Head of caudate nucleus (tissue), 42 donors: Measurements from ENCODE around the gene RCSD1.
A peak's percentile ranks its signal among the peaks of the same experiment; 100 is the strongest.
"Not testable (repeated sequence)": the region's sequence is repeated elsewhere in the genome, so short reads cannot be mapped to it uniquely, and the experiment has no call there.

Source experiments
- DNase-seq, 42 donors: peaks; one replicate each; pipeline versions ENCODE4 v3.0.0 to v3.0.0-alpha.2; 2020 to 2021; ENCODE audit warnings: mixed read lengths in 7 of 42
- intact Hi-C: fragments of 100-400 bp; cut with DNase I; formaldehyde crosslinking; loops from one replicate; pipeline ENCODE4 v1.15.0; 2022

Gene RCSD1

DNA sequence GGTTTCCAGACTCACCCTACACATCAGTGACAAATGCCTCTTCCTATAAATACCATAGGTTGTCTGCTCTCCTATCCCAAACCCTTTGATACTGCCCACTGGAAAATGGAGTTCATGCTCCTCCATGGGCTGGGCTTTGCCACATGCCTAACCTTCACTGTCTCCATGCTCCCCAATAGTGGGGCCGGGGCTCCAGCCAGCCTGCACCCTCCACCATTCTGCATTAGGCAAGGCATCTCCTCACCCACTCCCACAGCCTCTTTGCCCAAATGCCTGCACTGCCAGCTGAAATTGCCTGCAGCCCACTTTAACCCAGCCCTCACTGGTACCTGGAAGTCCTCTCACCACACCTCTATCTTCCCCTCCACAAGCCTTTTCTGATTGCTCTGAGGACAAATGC, 73.5 kb downstream of the RCSD1 start:
- DNase-seq, result no peak
- intact Hi-C loops, result no loop called here

DNA sequence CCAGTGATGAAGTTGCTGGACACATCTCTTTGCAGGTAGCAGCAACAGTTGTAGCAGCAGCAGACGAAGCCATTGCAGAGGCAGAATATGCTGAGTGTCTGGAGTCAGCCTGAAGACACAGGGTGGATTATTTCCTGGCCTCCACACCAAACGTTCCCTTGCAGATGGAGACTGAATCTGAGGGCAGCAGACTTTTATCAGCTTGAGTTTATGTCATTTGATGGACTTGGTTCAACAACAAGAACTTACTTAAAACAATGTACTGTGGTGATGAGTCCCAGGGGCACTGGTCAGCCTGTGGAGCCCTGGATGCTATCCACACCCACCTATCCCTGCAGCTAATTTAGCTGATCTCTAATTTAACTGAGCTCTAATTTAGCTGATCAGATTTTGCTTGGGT, 74.7 kb downstream of the RCSD1 start:
- intact Hi-C loops, result no loop called here

DNA sequence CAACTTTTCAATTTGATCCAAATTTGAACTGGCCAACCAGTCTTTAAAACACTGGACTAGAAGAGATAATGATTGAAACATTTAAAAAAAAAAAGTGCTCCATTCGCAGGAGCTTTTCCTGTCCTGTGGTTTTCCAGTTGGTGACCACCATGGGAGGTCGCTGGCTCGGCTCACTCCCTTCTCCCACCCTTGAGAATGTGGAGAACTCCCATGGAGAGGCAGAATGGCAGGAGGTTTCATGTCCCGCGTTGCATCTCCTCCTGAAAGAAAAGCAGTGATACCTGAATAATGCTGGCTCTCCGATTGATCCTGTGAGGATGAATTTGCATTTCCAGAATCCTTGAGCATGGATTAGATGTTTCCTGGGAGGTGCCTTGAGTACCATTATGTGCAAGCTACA, 75.2 kb downstream of the RCSD1 start:
- intact Hi-C loops, result no loop called here
- DNase-seq, result no peak

More for the DNA sequence above, 74.7 kb downstream of the RCSD1 start:
- DNase-seq, result no peak

DNA sequence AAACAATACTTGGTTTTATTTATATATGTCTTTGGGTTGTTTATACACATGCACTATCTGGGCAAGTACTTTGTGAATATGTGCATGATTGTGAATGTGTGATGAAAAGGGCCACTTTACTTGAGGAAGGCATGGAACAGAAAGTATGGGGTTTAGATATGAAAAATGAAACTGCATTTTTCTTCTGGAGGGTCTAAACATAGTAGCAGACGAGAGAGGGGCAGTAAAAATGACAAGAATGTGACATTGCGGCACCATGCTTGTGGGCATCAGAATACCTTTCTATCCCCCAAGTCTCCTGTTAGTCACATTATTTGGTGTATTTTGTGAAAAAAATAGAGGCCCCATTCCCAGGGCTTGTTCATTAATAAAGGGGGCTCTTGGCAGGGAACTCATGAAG, 76.3 kb downstream of the RCSD1 start:
- no peak for DNase-seq
- intact Hi-C loops, result no loop called here

DNA sequence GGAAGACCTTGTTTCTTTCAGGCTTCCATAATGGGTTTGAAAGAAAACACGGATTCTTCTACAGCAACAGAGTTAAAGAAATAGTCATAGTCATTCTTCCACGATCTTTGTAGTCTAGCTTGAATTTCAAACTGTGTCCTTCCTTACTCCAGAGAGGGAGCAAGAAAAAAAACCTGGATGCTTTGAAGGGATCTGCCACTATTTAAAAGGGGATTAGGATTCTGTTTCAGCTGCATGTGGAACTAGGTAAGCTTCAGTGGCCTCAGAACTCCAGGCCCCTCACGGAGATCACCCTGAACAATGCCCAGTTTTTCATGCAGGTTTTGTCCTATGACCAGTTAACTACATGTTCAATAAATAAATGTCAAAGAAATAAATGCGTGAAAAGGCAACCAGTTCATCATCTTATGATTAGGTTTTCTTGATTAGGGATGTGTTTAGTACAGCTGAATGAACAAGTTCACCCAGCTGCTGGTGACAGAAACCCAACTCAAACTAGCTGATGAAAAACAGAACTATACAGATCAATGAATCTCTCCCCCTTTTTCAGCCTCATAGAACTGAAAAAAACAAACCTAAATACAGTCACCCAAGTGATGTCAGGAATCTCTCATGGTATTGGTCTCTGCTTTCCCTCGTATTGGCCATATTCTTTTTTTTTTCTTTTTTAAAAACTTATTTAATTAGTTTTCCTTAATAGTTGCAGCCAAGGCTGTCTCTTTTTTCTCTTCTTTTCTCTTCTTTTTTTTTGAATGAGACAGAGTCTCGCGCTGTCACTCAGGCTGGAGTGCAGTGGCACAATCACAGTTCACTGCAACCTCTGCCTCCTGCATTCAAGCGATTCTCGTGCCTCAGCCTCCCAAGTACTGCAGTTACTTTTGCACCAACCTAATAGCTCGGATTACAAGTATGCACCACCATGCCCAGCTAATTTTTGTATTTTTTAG, 77.2 kb downstream of the RCSD1 start:
- intact Hi-C loops, result no loop called here
- peak in 1 of 42 donors; percentile 14 for DNase-seq

DNA sequence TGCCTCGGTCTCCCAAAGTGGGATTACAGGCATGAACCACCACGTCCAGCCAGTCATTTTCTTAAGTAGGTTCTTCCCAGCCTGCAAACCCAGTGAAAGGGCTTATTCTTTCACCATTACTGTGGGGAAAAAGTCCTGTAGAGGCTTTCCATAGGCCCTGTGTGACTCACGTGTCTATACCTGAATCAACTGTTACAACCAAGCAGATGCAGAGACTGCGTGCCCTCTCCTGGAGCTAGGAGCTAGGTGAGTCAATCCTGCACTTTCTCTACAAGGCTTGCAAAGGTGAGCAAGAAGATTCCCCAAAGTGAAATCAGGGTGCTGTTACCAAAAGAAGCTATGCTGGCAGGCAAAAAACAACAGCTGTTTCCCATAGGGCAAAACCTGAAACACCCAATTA, 77.9 kb downstream of the RCSD1 start:
- DNase-seq, result peak in 1 of 42 donors; percentile 36
- intact Hi-C loops, result no loop called here

DNA sequence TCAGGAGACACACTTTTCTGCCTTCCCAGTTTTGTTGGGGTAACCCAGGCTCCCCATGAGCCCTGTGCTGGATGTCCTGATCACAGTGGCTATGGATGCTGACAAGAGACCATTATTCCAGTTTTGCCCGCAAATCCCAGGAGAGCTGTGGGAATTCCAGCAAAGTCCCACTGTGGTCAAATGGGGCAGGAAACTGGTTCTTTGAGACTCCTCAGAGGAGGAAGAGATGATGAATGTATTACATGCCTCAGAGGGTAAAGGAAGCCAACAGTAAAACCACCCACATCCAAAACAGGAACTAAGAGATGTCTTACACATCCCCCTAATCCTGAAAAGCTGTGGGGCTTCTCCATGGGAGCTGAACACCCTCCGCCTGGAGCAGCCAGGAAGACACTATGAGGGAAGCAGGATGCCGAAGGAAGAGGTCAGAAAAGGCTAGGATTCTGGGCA, 78.9 kb downstream of the RCSD1 start:
- intact Hi-C loops, result no loop called here
- no peak for DNase-seq

DNA sequence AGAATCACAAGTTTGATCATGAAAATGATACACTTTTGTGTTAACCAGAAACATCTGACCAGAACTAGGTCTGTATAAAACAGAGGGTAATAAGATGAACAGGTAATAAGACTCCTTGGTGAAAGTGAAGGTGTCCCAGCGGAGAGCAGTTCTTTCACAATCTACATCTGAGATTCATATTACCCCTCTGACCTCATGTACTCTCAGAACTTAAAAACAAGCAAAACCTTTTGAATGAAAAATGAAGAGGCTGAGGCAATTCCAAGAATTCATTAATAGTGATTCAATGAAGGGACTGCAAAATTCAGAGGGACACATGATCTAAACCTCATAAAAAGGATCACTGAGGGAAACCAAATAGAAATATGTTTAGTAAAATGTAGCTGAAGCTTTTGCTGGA, 80.8 kb downstream of the RCSD1 start:
- intact Hi-C loops, result no loop called here
- no peak for DNase-seq

DNA sequence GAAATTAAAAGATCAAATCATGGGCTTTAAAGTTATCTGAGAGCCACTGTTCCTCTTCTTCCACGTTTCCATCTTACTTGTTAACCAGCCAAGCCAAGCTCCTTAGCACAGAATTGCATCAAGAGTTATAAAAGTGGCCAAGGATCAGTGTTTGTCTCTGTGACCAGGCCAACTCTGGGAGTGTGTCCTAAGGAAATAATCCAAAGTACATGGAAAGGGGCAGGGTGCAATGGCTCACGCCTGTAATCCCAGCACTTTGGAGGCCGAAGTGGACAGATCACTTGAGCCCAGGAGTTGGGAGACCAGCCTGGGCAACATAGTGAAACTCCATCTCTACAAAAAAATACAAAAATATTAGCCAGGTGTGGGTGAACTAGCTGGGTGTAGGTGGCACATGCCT, 81.8 kb downstream of the RCSD1 start:
- intact Hi-C loops, result no loop called here
- DNase-seq, result no peak

DNA sequence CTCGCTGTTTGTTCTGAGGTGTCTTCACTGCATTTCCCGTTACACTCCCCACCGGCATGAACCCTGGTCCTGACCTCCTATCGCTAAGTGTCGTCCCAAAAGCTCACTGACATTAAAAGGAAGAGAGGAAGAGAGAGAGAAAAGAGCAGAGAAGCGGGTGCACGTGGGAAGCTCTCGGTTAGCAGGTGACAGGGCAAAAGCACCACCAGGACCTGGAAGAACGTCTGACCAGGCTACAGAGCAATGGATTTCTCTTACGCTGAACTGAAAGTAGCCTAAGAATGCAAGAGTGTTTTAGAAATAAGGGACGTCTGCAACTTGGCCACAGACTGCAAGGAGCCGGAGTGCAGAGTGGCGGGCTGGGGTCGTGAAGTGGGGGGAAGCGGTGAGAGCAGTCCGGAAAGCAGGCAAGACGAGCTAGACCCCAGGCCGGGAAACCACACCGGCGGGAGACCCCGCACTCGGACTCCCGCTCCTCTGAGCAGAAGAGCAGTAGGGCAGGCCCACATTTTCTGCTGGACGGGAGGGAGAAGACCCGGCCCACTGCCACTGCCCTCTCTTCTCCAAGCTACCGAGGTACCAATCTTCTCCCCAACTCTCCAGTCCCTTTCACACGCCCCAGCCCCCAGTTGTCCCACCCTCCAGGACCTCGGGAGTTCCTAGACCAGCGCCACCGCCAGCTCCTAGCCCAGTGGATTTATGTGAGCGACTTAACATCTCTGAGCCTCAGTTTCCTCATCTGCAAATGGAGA, 83.5 kb downstream of the RCSD1 start:
- intact Hi-C loops, result no loop called here
- peak in 12 of 42 donors; percentile 14 to 52 (median 22) for DNase-seq

DNA sequence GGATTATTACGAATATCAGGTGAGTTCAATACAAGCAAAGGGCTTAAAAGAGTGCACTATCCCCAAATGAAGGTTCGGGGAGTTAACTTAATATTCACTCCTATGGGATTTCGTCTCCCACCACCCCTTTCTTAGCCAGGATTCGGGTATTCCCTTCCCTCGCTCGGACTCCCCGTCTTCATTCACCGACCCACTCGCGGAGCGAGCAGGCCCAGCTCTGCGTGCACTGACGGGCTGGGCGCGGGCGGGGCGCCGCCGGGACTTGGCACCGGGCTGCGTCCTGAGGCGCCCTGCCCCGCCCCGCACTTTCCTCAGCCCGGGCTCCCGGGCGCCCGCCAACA, 84.0 kb downstream of the RCSD1 start:
- peak in 28 of 42 donors; percentile 45 to 91 (median 78) for DNase-seq
- intact Hi-C loops, result no loop called here

DNA sequence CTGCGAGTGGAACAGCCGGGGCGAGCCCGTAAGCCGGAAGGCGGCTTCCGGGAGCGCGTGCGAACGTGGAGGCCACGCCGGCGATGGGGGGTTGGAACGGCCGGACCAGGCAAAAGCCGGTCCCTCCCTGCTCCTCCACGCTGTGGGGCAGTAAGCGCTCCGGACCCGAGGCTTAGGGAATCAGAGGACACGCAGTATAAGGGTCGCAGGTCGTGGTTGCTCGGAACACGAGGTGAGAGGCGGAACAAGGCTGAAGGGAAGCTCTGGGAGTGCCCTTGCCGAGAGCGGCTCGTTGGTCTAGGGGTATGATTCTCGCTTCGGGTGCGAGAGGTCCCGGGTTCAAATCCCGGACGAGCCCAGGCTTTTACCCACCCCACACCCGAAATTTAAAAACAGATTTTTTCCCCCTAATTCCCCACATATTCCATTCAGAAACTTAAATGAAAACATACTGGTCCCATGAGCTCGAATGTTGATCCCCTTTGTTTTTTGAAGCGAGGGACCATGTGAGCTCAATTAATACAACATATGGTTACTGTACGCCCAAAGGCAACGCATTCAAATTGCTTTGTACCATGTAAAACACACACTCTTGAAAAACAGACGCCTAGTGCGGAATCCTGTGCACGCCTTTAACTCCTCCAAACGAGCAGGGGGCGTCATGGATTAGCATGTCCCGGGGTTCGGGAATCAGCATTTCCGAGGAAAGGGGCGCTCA, 84.6 kb downstream of the RCSD1 start:
- intact Hi-C loops, result loop anchor here (5.0 kb wide), 1 partner anchor 223 kb away; the partner anchor contains the start of genes DCAF6 and MPC2
- peak; percentile 83 to 98 (median 93) for DNase-seq

DNA sequence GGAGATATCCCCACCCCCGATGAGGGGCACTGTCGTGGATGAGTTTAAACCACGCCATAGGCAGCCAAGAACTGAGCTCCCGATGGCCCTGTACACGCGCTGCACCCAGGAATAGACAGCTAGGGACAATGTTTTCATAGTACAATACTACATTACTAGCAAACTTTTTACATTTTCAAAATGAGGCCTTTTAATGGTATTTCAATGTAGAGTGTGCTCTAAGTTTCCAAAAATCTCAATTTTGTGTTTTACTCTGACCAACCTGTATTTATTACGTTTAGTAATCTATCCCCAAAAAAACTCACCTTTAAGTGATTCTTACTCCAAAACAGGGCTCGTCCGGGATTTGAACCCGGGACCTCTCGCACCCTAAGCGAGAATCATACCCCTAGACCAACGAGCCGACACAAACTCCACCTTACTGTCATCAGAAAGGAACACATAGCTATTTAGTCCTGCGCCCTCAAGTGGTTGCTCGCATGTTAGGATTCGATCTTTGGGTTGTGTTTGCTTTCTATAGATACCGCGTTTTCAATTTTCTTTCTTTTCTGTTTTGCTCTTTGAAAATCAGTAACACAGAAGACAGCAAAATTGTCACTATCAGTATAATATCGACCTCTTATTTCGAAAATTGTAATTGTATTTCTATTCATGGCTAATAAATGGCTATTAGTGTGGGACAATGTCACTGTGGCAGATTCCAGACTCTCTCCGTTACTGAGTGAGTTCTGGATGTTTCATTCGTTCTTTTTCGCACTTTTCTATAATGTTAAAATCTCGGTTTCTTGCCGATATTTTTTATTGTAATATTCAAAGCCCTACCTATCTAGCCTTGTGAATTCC, 85.3 kb downstream of the RCSD1 start:
- DNase-seq, result peak; percentile 63 to 96 (median 89)
- intact Hi-C loops, result loop anchor here (5.0 kb wide), 1 partner anchor 222 kb away; the partner anchor contains the start of genes DCAF6 and MPC2

DNA sequence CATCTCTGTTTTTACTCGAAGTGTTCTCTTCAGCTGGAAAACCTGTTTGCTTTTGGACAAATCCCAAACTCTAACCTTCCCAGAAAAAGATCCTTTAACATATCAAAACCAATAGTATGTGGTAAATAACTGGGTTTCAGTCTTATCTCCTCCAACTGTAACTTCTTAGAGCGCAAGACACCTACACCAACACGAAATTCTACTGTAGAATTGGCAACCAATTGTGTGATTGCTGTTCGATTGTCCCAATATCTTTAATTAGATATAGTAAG, 85.9 kb downstream of the RCSD1 start:
- no peak for DNase-seq
- intact Hi-C loops, result loop anchor here (5.0 kb wide), 1 partner anchor 221 kb away; the partner anchor contains the start of genes DCAF6 and MPC2

DNA sequence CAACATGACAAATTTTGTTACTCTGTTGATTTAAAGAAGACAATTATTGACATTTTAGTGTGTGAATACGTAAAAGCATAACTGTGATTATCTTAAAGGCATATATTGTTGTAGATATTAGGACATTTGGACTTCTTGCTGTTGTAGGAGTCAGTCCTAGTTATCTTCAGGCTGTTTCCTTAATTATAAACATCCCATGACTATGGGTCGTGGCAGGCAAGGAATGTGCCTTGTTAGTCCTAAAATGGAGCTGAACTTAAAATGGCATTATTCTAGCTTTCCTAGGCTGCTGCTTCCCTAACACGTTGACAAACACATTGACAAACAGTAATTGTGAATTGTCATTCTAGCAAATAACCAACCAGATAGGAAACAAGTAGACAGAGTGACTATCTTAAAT, 87.3 kb downstream of the RCSD1 start:
- intact Hi-C loops, result loop anchor here (5.0 kb wide), 1 partner anchor 220 kb away; the partner anchor contains the start of genes DCAF6 and MPC2
- DNase-seq, result no peak

DNA sequence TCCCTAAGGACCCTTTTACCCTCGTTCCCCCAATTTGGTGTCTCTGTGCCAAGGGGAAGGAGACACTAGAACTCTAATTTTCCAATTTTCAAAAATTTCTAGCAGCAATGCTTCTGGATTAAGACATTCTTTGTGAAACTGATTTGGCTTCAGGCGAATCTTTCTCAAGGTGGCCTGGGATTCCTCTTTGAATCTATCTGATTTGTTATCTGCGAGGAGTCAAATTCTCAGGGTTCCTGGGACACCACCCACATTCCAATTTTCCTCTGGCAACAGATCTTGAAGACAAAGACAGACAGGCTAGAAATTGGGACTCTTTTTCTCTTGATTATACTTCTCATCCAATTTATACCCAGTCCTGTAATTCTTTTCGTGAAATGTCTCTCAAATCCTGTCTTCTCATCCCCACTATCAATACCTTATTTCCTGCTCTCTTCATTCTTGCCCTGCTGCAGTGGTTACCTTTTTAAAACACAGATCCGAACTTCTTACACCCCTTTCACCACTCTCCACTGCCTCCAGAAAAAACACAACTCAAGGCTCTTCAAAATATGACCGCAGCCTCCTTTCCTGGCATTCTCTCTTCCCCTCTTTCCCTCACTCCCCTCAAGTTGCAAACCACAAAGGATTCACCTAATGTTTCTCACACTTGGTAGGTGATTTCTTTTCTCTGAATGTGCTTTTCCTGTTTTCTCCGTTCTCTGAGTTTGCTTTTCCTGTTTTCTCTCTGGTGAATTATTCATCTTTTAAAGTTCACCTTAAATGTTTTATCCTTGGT, 89.1 kb downstream of the RCSD1 start:
- intact Hi-C loops, result loop anchor here (5.0 kb wide), 1 partner anchor 218 kb away; the partner anchor contains the start of genes DCAF6 and MPC2
- no peak for DNase-seq

DNA sequence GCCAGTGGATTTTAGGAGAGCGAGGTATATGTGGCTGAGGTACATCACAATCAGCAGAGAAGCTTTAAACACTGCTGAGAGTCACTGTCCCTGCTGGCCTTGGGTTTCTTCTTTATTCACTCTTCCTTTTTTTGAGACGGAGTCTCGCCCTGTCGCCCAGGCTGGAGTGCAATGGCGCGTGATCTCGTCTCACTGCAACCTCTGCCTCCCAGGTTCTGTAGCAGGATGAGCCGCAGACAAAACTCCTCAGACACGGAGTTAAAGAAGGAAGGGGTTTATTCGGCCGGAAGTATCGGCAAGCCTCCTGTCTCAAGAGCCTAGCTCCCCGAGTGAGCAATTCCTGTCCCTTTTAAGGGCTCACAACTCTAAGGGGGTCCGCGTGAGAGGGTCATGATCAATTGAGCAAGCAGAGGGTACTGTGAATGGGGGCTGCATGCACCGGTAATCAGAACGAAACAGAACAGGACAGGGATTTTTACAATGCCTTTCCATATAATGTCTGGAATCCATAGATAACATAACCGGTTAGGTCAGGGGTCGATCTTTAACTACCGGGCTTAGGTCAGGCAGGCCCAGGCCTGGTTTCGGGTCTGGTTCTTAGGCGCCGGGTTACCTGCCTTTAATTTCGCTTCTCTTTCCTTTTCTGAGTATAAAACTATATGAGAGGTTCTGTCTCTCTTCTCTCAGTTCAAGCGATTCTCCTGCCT, 89.8 kb downstream of the RCSD1 start:
- DNase-seq, result not testable (repeated sequence)
- intact Hi-C loops, result loop anchor here (5.0 kb wide), 2 partner anchors 82 to 217 kb away; partner anchors contain the start of genes DCAF6 and MPC2
